Measurements from ENCODE around the gene MALSU1.

The MALSU1 gene

DNA sequence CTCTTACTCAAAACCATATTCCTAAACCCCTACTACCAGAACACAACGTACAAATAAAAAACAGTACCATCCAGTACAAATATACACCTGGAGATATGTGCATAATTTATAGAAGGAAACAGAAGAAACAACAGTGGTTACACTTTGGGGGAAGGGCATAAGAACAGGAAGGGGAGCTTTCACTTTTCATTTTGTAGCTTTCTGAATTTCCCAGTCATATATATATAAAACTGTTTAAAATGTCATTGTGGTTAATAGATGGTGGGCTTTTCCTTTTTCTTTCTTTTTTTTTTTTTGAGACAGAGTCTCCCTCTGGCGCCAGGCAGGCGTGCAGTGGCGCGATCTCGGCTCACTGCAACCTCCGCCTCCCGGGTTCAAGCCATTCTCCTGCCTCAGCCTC lies 47.2 kb downstream of the MALSU1 start:
- no peaks in the 10 kb centered on the region for H3K9me3 ChIP-seq (ENCODE audit: control insufficient read depth, insufficient read depth, low read length)
- H3K9me2 ChIP-seq (replicated peaks; ENCODE audit: control insufficient read depth, low read length), result no peaks in the 10 kb centered on the region
- no peak overlapping the region for H3K4me3 ChIP-seq (ENCODE audit: low read length)
- H3K27ac ChIP-seq (ENCODE audit: low read depth, low read length), result no peak overlapping the region
- TF ChIP-seq, protein P1, sequence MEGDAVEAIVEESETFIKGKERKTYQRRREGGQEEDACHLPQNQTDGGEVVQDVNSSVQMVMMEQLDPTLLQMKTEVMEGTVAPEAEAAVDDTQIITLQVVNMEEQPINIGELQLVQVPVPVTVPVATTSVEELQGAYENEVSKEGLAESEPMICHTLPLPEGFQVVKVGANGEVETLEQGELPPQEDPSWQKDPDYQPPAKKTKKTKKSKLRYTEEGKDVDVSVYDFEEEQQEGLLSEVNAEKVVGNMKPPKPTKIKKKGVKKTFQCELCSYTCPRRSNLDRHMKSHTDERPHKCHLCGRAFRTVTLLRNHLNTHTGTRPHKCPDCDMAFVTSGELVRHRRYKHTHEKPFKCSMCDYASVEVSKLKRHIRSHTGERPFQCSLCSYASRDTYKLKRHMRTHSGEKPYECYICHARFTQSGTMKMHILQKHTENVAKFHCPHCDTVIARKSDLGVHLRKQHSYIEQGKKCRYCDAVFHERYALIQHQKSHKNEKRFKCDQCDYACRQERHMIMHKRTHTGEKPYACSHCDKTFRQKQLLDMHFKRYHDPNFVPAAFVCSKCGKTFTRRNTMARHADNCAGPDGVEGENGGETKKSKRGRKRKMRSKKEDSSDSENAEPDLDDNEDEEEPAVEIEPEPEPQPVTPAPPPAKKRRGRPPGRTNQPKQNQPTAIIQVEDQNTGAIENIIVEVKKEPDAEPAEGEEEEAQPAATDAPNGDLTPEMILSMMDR (IDR thresholded peaks at IDR 0.05; ENCODE audit: low read depth, low read length, poor library complexity, severe bottlenecking), result no peak
- no peak for TF ChIP-seq EZH2phosphoT487 (IDR thresholded peaks at IDR 0.05; ENCODE audit: borderline replicate concordance, low read length)
- no peaks in the 10 kb centered on the region; the same call in 1 of the 2 replicates for H4K20me1 ChIP-seq (ENCODE audit: control insufficient read depth, insufficient read depth, low read depth, low read length)
- H3K27me3 ChIP-seq (ENCODE audit: control insufficient read depth, low read length), result no peaks in the 10 kb centered on the region
- H3K36me3 ChIP-seq (ENCODE audit: control insufficient read depth, low read length), result peaks cover 94% of the 10 kb centered on the region
- H3K4me1 ChIP-seq (ENCODE audit: control insufficient read depth, low read length), result peaks cover 17% of the 10 kb centered on the region
- peaks cover 11% of the 10 kb centered on the region for H3F3A ChIP-seq (ENCODE audit: control insufficient read depth, insufficient read depth)
- H3K4me2 ChIP-seq (ENCODE audit: low read length), result no peak overlapping the region
- peaks cover 3% of the 10 kb centered on the region for H3K79me2 ChIP-seq (ENCODE audit: control insufficient read depth, low read length)

DNA sequence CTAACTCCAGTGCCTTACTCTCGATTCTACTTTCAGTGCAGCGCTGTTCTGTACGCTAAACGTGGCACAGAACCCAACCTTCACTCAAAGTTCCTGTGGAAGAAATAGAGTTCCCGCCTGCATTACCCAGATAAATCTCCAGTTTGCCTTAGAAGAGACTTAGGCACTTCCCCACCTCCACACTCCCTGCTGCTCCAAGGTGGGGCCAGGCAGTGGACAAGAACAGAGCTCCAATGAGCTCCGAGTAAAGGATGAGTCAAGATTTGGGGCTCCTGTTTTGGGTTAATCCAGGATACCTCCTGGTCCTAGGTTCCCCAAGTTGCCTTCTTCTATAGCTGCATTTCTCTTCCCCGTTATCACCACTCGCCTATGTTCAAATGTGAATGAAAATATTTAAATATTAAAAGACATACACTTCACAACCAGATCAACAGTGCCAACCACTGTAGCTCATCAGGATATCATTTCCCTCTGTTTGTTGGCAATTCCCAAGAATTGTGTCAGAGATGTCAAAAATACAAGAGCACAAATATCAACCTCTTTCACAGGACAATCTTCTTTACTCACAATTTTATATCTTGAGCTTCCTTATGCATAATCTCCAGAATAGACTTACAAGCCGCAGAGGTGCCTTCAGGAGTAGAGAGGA lies 48.0 kb downstream of the MALSU1 start:
- peaks cover 96% of the 10 kb centered on the region for H3K36me3 ChIP-seq (ENCODE audit: control insufficient read depth, low read length)
- H3K27ac ChIP-seq (ENCODE audit: low read depth, low read length), result no peak overlapping the region
- peaks cover 17% of the 10 kb centered on the region for H3K4me1 ChIP-seq (ENCODE audit: control insufficient read depth, low read length)
- no peaks in the 10 kb centered on the region; the same call in 1 of the 2 replicates for H4K20me1 ChIP-seq (ENCODE audit: control insufficient read depth, insufficient read depth, low read depth, low read length)
- H3K27me3 ChIP-seq (ENCODE audit: control insufficient read depth, low read length), result no peaks in the 10 kb centered on the region
- H3F3A ChIP-seq (ENCODE audit: control insufficient read depth, insufficient read depth), result peaks cover 11% of the 10 kb centered on the region
- TF ChIP-seq, protein P1 (IDR thresholded peaks at IDR 0.05; ENCODE audit: low read depth, low read length, poor library complexity, severe bottlenecking), result no peak
- no peak for TF ChIP-seq EZH2phosphoT487 (IDR thresholded peaks at IDR 0.05; ENCODE audit: borderline replicate concordance, low read length)
- H3K79me2 ChIP-seq (ENCODE audit: control insufficient read depth, low read length), result peaks cover 5% of the 10 kb centered on the region
- no peaks in the 10 kb centered on the region for H3K9me3 ChIP-seq (ENCODE audit: control insufficient read depth, insufficient read depth, low read length)
- H3K4me2 ChIP-seq (ENCODE audit: low read length), result no peak overlapping the region
- H3K9me2 ChIP-seq (replicated peaks; ENCODE audit: control insufficient read depth, low read length), result no peaks in the 10 kb centered on the region
- H3K4me3 ChIP-seq (ENCODE audit: low read length), result no peak overlapping the region

DNA sequence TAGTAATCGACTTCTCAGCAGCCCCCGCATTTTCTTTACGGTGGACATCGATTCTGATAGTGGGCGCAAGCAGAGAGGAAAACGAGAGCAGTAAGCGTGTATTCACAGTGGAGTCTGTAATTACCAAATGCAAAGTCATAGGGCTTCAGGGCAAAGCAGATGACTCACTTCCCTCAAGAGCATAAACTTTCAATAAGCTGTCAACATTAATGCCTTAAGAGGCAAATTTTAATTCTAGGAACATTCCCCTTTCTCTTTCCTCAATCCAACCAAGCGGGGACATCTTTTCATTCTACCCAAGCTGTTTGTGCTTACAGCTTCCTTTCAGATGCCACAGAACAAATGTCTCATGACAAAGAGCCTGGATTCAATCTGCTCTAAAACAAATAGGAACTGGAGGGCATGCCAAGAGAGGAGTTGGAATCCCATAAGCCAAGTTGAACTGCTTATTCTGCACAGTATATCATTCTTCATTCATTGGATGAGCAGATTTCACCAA lies 48.6 kb downstream of the MALSU1 start:
- no peaks in the 10 kb centered on the region for H3K9me3 ChIP-seq (ENCODE audit: control insufficient read depth, insufficient read depth, low read length)
- no peaks in the 10 kb centered on the region for H3K9me2 ChIP-seq (replicated peaks; ENCODE audit: control insufficient read depth, low read length)
- H3K4me3 ChIP-seq (ENCODE audit: low read length), result no peak overlapping the region
- H3K79me2 ChIP-seq (ENCODE audit: control insufficient read depth, low read length), result peaks cover 5% of the 10 kb centered on the region
- H3K4me1 ChIP-seq (ENCODE audit: control insufficient read depth, low read length), result peaks cover 17% of the 10 kb centered on the region
- no peak overlapping the region for H3K27ac ChIP-seq (ENCODE audit: low read depth, low read length)
- H4K20me1 ChIP-seq (ENCODE audit: control insufficient read depth, insufficient read depth, low read depth, low read length), result no peaks in the 10 kb centered on the region; the same call in 1 of the 2 replicates
- peaks cover 90% of the 10 kb centered on the region for H3K36me3 ChIP-seq (ENCODE audit: control insufficient read depth, low read length)
- no peaks in the 10 kb centered on the region for H3K27me3 ChIP-seq (ENCODE audit: control insufficient read depth, low read length)
- no peak overlapping the region for H3K4me2 ChIP-seq (ENCODE audit: low read length)
- TF ChIP-seq EZH2phosphoT487 (IDR thresholded peaks at IDR 0.05; ENCODE audit: borderline replicate concordance, low read length), result no peak
- TF ChIP-seq, protein P1 (IDR thresholded peaks at IDR 0.05; ENCODE audit: low read depth, low read length, poor library complexity, severe bottlenecking), result no peak
- peaks cover 11% of the 10 kb centered on the region for H3F3A ChIP-seq (ENCODE audit: control insufficient read depth, insufficient read depth)

Data from DOHH2 (cell line).